NCI-H187 treated with DMSO at 0.1 percent for 48 hours (cell line): ENCODE measurements around the gene EPHA3.

Source experiments
- DNase-seq: peaks from one replicate; lab custom pipeline; 2025; lab: John Stamatoyannopoulos, UW

EPHA3 gene

GRCh38 chr3:89449086-89449485 lies 341.7 kb downstream of the EPHA3 start:
- DNase-seq = no peak

GRCh38 chr3:89452066-89452465 lies 344.6 kb downstream of the EPHA3 start:
- DNase-seq = no peak

- no peak for DNase-seq
Measured at GRCh38 chr3:89455240-89455639, 347.8 kb downstream of the EPHA3 start.

GRCh38 chr3:89467898-89468363 lies 360.5 kb downstream of the EPHA3 start:
- DNase-seq = no peak

GRCh38 chr3:89472101-89472500 lies 364.7 kb downstream of the EPHA3 start:
- DNase-seq = no peak

- no peak for DNase-seq
Measured at GRCh38 chr3:89474333-89475130, 367.1 kb downstream of the EPHA3 start.

- no peak for DNase-seq
Measured at GRCh38 chr3:89488800-89489580, 381.6 kb downstream of the EPHA3 start.

GRCh38 chr3:89490129-89490528 lies 382.7 kb downstream of the EPHA3 start:
- DNase-seq = no peak

GRCh38 chr3:89494734-89495133 lies 387.3 kb downstream of the EPHA3 start:
- no peak for DNase-seq

GRCh38 chr3:89503891-89504391 lies 396.5 kb downstream of the EPHA3 start:
- DNase-seq = no peak

GRCh38 chr3:89504432-89504831 lies 397.0 kb downstream of the EPHA3 start:
- DNase-seq = no peak

- DNase-seq = no peak
Measured at GRCh38 chr3:89506462-89507103, 399.2 kb downstream of the EPHA3 start.

- DNase-seq = no peak
Measured at GRCh38 chr3:89521328-89521727, 413.9 kb downstream of the EPHA3 start.

GRCh38 chr3:89522155-89522554 lies 414.7 kb downstream of the EPHA3 start:
- DNase-seq = no peak

- no peak for DNase-seq
Measured at GRCh38 chr3:89525609-89526008, 418.2 kb downstream of the EPHA3 start.

- no peak for DNase-seq
Measured at GRCh38 chr3:89527736-89528305, 420.4 kb downstream of the EPHA3 start.
